Liver (tissue), 9 donors: ENCODE data around the gene CSF3R. TPM values are rescaled to one million over a fixed set of nuclear protein-coding genes. Genes with fewer than 3 reads are reported as not detected.

ENCODE experiments used
- DNase-seq: peaks from one replicate; pipeline ENCODE4 v3.0.0-alpha.2; 2017; ENCODE audit warnings: low spot score
- H3K27ac ChIP-seq, 2 donors: one replicate each; pipeline ENCODE4 v1.7.0; 2013; ENCODE audit warnings: inconsistent platforms in 2 of 2, low read length in 2 of 2, control low read depth in 1 of 2, low read depth in 1 of 2, mild to moderate bottlenecking in 1 of 2
- H3K27me3 ChIP-seq, 4 donors: one replicate each; pipeline versions ENCODE4 v1.6.1 to v1.7.0; 2013; ENCODE audit warnings: low read length in 3 of 4, inconsistent platforms in 1 of 4, mild to moderate bottlenecking in 1 of 4, moderate library complexity in 1 of 4; ENCODE audit not compliant: control insufficient read depth in 4 of 4, insufficient read depth in 4 of 4
- H3K36me3 ChIP-seq, 4 donors: one replicate each; pipeline versions ENCODE4 v1.6.1 to v1.7.0; 2013; ENCODE audit warnings: low read length in 3 of 4, mild to moderate bottlenecking in 3 of 4, low read depth in 1 of 4, moderate library complexity in 1 of 4; ENCODE audit not compliant: control insufficient read depth in 4 of 4, insufficient read depth in 3 of 4
- H3K4me1 ChIP-seq, 4 donors: one replicate each; pipeline versions ENCODE4 v1.6.1 to v1.7.0; 2013; ENCODE audit warnings: low read length in 3 of 4, mild to moderate bottlenecking in 3 of 4, moderate library complexity in 1 of 4; ENCODE audit not compliant: control insufficient read depth in 4 of 4, insufficient read depth in 4 of 4
- H3K4me3 ChIP-seq, 3 donors: one replicate each; pipeline versions ENCODE4 v1.6.1 to v1.7.0; 2013; ENCODE audit warnings: low read length in 3 of 3, control low read depth in 1 of 3, low read depth in 1 of 3, mild to moderate bottlenecking in 1 of 3
- H3K9ac ChIP-seq, 2 donors: one replicate each; pipeline ENCODE4 v1.7.0; 2013; ENCODE audit warnings: low read length in 2 of 2, mild to moderate bottlenecking in 2 of 2, moderate library complexity in 2 of 2, control low read depth in 1 of 2, low read depth in 1 of 2
- H3K9me3 ChIP-seq, 4 donors: one replicate each; pipeline versions ENCODE4 v1.6.1 to v1.7.0; 2013; ENCODE audit warnings: low read length in 3 of 4; ENCODE audit not compliant: control insufficient read depth in 4 of 4
- EGR1 ChIP-seq, 2 donors: IDR thresholded peaks; 2 replicates each; pipeline ENCODE4 v1.6.1; 2016 to 2018; ENCODE audit warnings: antibody characterized with exemption in 2 of 2, low read depth in 2 of 2
- FOXA1 ChIP-seq: IDR thresholded peaks from 2 replicates; pipeline ENCODE4 v1.6.1; 2016; ENCODE audit warnings: antibody characterized with exemption
- FOXA2 ChIP-seq: IDR thresholded peaks from 2 replicates; pipeline ENCODE4 v1.6.1; 2016; ENCODE audit warnings: antibody characterized with exemption
- GABPA ChIP-seq, 2 donors: IDR thresholded peaks in 1 of 2; conservative IDR thresholded peaks in 1 of 2; 2 replicates each; pipeline ENCODE4 v1.6.1; 2016; ENCODE audit warnings: antibody characterized with exemption in 2 of 2, mild to moderate bottlenecking in 1 of 2, moderate library complexity in 1 of 2
- HNF4A ChIP-seq, 2 donors: conservative IDR thresholded peaks; 2 replicates each; pipeline ENCODE4 v1.6.1; 2016; ENCODE audit warnings: antibody characterized with exemption in 2 of 2, mild to moderate bottlenecking in 2 of 2
- JUND ChIP-seq, 2 donors: IDR thresholded peaks; 2 replicates each; pipeline ENCODE4 v1.6.1; 2016; ENCODE audit warnings: antibody characterized with exemption in 2 of 2
- NR2F2 ChIP-seq: IDR thresholded peaks from 2 replicates; pipeline ENCODE4 v1.6.1; 2016; ENCODE audit warnings: antibody characterized with exemption
- RAD21 ChIP-seq, 2 donors: IDR thresholded peaks; 2 replicates each; pipeline ENCODE4 v1.6.1; 2016; ENCODE audit warnings: antibody characterized with exemption in 2 of 2, mild to moderate bottlenecking in 2 of 2
- SP1 ChIP-seq: IDR thresholded peaks from 2 replicates; pipeline ENCODE4 v1.6.1; 2018; ENCODE audit warnings: antibody characterized with exemption, mild to moderate bottlenecking
- TAF1 ChIP-seq: conservative IDR thresholded peaks from 2 replicates; pipeline ENCODE4 v1.6.1; 2016; ENCODE audit warnings: antibody characterized with exemption, mild to moderate bottlenecking
- YY1 ChIP-seq: IDR thresholded peaks from 2 replicates; pipeline ENCODE4 v1.6.1; 2016; ENCODE audit warnings: antibody characterized with exemption, mild to moderate bottlenecking
- WGBS: extraction: QIAGEN DNeasy Blood & Tissue Kit; methylation state at CpG from one replicate; pipeline ENCODE4 v1.1.7; 2013; 5-methylcytosine and 5-hydroxymethylcytosine counted together
- polyA plus RNA-seq, 2 donors: library from polyadenylated mRNA; stranded (reverse) in 1 of 2; unstranded in 1 of 2; fragments of 200-250 nt in 1 of 2; fragments of >200 nt in 1 of 2; fragmentation: Nextera tagmentation in 1 of 2; extraction: Ambion mirVana in 1 of 2; gene quantifications; one replicate each; pipeline versions ENCODE4 v1.2.1 to v1.2.3, GENCODE V29; 2013 to 2015
- total RNA-seq, 2 donors: library from RNA; depleted of rRNA; stranded (reverse); fragments of >200 nt; gene quantifications; one replicate each; pipeline ENCODE4 v1.2.3, GENCODE V29; 2014
- TF ChIP-seq, protein P1 (sequence below): IDR thresholded peaks from 2 replicates; pipeline ENCODE4 v1.6.1; 2016; ENCODE audit warnings: antibody characterized with exemption, mild to moderate bottlenecking
- TF ChIP-seq, protein P2 (sequence below): IDR thresholded peaks from 2 replicates; pipeline ENCODE4 v1.6.1; 2016; ENCODE audit warnings: antibody characterized with exemption
- TF ChIP-seq, protein P3 (sequence below): IDR thresholded peaks from 2 replicates; pipeline ENCODE4 v1.6.1; 2016; ENCODE audit warnings: antibody characterized with exemption
- TF ChIP-seq, protein P4 (sequence below): fragments of 150-350 bp; IDR thresholded peaks from 2 replicates; pipeline ENCODE4 v1.5.1; 2017; ENCODE audit warnings: improper control_type of control experiment, low read depth, low read length; ENCODE audit not compliant: missing input control
- TF ChIP-seq, protein P5 (sequence below): IDR thresholded peaks from 2 replicates; pipeline ENCODE4 v1.6.1; 2016; ENCODE audit warnings: antibody characterized with exemption
- donor health status: healthy.
- donor health status: healthy.
- donor health status: healthy.
- donor health status: healthy.
- donor health status: healthy.

The CSF3R gene
- total and polyA plus RNA-seq, 4 donors: 6.7 to 81.3 (median 15.9) TPM

DNA sequence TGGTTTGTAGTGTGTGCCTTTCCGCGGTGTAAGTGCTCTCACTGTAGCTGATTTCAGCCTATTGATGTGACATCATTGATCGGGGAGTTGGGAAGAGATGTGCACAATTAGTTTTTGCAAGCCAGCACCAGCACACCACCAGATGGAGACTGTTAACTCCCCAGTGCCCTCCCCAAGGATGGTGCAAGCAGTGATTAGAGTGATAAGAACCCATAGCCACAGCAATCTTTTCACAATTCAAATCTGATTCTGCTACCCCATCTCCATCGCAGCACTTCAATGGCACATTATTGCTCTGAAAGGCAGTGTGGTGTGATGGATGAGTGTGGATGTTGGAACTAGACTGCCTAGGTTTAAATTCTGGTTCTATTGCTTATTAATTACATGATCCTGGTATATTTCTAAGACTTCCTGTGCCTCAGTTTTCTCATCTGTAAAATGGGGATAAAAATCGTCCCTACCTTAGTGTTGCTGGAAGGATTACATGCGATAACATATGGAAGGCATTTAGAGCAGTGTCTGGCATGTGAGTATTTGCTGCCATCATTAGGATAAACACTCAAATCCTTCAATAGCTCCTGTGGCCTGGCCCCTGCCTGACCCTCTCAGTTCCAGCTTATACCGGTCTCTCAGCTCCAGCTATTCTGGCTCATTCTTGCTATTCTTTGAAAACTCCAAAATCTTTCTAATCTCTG, 6.7 kb downstream of the CSF3R start (continued):
- TF ChIP-seq, protein P1, sequence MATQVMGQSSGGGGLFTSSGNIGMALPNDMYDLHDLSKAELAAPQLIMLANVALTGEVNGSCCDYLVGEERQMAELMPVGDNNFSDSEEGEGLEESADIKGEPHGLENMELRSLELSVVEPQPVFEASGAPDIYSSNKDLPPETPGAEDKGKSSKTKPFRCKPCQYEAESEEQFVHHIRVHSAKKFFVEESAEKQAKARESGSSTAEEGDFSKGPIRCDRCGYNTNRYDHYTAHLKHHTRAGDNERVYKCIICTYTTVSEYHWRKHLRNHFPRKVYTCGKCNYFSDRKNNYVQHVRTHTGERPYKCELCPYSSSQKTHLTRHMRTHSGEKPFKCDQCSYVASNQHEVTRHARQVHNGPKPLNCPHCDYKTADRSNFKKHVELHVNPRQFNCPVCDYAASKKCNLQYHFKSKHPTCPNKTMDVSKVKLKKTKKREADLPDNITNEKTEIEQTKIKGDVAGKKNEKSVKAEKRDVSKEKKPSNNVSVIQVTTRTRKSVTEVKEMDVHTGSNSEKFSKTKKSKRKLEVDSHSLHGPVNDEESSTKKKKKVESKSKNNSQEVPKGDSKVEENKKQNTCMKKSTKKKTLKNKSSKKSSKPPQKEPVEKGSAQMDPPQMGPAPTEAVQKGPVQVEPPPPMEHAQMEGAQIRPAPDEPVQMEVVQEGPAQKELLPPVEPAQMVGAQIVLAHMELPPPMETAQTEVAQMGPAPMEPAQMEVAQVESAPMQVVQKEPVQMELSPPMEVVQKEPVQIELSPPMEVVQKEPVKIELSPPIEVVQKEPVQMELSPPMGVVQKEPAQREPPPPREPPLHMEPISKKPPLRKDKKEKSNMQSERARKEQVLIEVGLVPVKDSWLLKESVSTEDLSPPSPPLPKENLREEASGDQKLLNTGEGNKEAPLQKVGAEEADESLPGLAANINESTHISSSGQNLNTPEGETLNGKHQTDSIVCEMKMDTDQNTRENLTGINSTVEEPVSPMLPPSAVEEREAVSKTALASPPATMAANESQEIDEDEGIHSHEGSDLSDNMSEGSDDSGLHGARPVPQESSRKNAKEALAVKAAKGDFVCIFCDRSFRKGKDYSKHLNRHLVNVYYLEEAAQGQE: no peak
- TF ChIP-seq SP1: no peak
- TF ChIP-seq JUND (IDR thresholded peaks at IDR 0.05): no peak
- no peak for TF ChIP-seq FOXA2

DNA sequence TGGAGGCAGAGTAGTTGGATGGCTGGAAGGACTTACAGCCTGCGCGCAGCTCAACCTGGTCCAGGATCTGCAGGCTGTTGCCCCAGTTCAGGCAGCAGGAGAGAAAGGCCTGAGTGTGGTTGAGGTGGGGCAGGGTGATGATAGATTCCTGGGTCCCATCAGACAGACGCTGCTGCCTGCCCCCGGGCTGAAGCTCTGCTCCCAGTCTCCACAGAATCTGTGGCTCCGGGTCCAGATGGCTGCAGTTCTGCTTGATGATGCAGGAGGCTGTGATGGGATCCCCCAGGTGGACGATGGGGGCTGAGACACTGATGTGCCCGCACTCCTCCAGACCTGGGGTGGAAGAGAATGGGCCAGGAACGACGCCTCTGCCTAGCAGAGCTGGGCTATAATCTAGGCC, 7.4 kb downstream of the CSF3R start:
- Histone ChIP-seq H3K27ac (no peak overlapping the region), H3K4me1 (no peaks in the 10 kb centered on the region), H3K9me3 (no peaks in the 10 kb centered on the region), H3K27me3 (no peaks in the 10 kb centered on the region), H3K4me3 (no peak overlapping the region), H3K36me3 (no peaks in the 10 kb centered on the region), H3K9ac (no peak overlapping the region)
- TF ChIP-seq NR2F2 (no peak), TAF1 (no peak), GABPA (IDR thresholded peaks at IDR 0.05 in 1 of 2, conservative IDR thresholded peaks at IDR 0.05 in 1 of 2) (no peak), FOXA1 (no peak)
- TF ChIP-seq, protein P2, sequence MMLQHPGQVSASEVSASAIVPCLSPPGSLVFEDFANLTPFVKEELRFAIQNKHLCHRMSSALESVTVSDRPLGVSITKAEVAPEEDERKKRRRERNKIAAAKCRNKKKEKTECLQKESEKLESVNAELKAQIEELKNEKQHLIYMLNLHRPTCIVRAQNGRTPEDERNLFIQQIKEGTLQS: no peak
- TF ChIP-seq, protein P3, sequence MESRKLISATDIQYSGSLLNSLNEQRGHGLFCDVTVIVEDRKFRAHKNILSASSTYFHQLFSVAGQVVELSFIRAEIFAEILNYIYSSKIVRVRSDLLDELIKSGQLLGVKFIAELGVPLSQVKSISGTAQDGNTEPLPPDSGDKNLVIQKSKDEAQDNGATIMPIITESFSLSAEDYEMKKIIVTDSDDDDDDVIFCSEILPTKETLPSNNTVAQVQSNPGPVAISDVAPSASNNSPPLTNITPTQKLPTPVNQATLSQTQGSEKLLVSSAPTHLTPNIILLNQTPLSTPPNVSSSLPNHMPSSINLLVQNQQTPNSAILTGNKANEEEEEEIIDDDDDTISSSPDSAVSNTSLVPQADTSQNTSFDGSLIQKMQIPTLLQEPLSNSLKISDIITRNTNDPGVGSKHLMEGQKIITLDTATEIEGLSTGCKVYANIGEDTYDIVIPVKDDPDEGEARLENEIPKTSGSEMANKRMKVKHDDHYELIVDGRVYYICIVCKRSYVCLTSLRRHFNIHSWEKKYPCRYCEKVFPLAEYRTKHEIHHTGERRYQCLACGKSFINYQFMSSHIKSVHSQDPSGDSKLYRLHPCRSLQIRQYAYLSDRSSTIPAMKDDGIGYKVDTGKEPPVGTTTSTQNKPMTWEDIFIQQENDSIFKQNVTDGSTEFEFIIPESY: no peak
- DNase-seq: no peak
- WGBS: 88% methylated on average over 9 of the region's 9 CpGs

DNA sequence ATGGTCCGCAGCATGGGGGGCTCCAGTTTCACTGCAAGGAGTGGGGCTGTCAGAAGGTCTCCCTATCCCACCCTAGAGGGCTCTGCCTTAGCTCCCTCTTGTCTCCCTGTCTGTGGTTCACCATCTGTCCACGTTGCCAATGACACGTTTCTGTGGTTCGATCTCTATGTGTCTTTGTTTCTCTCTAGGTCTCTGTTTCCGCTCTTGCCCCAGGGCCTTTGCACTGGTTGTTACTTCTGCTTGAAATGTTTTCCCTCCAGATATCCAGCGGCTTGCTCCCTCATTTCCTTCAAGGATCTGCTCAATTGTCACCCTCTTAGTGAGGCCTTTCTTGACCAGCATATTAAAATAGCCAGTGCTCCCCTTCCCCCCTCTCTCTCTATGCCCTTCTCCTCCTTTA, 10.1 kb downstream of the CSF3R start:
- Histone ChIP-seq H3K4me3 (no peak overlapping the region), H3K27me3 (no peaks in the 10 kb centered on the region), H3K9me3 (no peaks in the 10 kb centered on the region), H3K36me3 (no peaks in the 10 kb centered on the region), H3K9ac (no peak overlapping the region), H3K4me1 (no peaks in the 10 kb centered on the region), H3K27ac (no peak overlapping the region)
- TF ChIP-seq, protein P4, sequence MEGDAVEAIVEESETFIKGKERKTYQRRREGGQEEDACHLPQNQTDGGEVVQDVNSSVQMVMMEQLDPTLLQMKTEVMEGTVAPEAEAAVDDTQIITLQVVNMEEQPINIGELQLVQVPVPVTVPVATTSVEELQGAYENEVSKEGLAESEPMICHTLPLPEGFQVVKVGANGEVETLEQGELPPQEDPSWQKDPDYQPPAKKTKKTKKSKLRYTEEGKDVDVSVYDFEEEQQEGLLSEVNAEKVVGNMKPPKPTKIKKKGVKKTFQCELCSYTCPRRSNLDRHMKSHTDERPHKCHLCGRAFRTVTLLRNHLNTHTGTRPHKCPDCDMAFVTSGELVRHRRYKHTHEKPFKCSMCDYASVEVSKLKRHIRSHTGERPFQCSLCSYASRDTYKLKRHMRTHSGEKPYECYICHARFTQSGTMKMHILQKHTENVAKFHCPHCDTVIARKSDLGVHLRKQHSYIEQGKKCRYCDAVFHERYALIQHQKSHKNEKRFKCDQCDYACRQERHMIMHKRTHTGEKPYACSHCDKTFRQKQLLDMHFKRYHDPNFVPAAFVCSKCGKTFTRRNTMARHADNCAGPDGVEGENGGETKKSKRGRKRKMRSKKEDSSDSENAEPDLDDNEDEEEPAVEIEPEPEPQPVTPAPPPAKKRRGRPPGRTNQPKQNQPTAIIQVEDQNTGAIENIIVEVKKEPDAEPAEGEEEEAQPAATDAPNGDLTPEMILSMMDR: no peak
- TF ChIP-seq, protein P1: no peak
- TF ChIP-seq RAD21 (IDR thresholded peaks at IDR 0.05) (no peak), SP1 (no peak), FOXA1 (no peak), HNF4A (conservative IDR thresholded peaks at IDR 0.05) (no peak), FOXA2 (no peak), EGR1 (IDR thresholded peaks at IDR 0.05; ENCODE audit: low read depth in 2 of 2) (no peak), JUND (IDR thresholded peaks at IDR 0.05) (no peak), TAF1 (no peak), YY1 (no peak)
- TF ChIP-seq, protein P5, sequence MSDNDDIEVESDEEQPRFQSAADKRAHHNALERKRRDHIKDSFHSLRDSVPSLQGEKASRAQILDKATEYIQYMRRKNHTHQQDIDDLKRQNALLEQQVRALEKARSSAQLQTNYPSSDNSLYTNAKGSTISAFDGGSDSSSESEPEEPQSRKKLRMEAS: no peak
- TF ChIP-seq, protein P3: no peak
- 92% methylated on average over 6 of the region's 6 CpGs for WGBS
- no peak for DNase-seq
